Activated T-cell treated with anti-CD3 and anti-CD28 coated beads for 1 hour (primary cell): Measurements from ENCODE around the gene SLC25A22.

Experiments used
- DNase-seq: peaks from one replicate; pipeline ENCODE4 v3.0.0-alpha.2; 2020; ENCODE audit warnings: low read depth

The SLC25A22 gene

DNA sequence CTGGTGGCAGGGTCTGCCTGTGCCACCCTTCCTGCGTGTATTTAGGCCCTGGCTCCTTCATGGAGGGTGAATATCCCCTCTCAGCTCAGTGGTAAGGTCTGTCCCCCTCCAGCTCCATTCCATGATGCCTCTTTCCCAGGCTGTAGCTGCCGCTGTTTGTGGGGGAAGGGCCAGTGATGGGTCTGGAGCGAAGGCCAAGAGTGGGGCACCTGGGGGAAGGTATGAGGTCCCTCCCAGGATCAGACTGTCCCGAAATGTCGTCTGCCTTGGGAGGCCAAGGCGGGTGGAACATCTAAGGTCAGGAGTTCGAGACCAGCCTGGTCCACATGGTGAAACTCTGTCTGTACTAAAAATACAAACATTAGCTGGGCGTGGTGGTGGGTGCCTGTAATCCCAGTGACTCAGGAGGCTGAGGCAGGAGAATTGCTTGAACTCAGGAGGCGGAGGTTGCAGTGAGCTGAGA is 35.8 kb upstream of the SLC25A22 start:
- DNase-seq = no peak

DNA sequence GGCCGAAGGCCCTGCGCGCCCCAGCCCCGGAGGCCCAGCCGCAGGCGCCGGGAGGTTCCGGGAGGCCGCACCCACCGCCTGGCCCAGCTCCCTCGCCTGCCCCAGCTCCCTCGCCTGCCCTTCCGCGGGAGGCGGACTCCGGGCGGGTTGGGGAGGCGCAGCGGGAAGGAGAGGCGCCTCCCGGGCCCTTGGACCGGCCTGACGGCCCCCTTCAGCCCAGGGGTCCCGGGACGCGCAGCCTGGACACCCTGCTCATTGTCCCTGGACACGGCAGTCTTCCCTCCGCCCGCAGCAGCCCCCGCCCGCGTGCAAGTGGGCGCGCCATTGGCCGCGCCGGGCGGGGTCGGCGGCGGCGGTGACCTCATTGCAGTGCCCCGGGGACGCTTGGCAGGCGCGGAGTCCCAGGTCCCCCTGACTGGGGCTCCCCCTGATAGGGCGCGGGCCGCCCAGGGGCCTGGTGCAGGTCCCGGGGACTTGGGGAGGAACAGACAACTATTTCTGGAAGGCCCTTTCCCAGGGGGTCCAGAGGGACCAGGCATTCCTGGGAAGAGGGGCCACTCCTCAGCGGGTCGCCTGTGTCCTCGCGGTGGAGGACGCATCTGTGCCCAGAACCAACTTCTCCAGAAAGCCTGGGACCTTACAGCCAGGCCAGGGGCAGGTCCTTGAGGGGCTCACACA is 35.2 kb upstream of the SLC25A22 start:
- no peak for DNase-seq

DNA sequence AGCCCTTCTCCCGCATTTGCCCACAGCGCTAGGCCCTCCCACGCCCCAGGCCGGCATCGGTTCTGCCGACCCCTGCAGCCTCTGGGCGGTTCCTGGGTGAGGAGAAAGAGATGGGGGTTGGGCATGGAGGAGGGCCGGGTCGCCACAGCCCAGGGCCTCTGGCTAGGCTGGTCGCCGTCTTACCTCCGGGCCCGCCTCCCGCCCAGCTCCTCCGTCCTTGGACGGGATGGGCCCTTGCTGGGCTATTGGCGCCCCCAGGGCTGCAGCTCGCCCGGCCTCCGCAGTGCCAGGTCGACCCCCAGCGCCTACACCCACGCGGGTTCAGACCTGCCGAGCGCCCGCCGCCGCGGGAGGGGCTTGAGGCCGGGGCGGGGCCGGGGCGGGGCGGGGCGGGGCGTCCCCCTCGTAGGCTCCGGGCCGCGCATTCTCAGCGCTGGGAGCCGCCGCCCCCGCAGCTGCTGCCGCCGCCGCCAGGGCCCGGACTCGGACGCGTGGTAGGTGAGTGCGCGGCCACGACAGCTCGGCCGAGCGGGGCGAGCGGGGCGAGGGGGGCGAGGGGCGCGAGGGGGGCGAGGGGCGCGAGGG is 34.5 kb upstream of the SLC25A22 start, which contains the start of gene CD151:
Gene CD151 (plus strand): TSS at position 424 of the 585 bp plus-strand sequence. CDS start 3,118 bp downstream, outside the sequence.
- peak; percentile 51 for DNase-seq

DNA sequence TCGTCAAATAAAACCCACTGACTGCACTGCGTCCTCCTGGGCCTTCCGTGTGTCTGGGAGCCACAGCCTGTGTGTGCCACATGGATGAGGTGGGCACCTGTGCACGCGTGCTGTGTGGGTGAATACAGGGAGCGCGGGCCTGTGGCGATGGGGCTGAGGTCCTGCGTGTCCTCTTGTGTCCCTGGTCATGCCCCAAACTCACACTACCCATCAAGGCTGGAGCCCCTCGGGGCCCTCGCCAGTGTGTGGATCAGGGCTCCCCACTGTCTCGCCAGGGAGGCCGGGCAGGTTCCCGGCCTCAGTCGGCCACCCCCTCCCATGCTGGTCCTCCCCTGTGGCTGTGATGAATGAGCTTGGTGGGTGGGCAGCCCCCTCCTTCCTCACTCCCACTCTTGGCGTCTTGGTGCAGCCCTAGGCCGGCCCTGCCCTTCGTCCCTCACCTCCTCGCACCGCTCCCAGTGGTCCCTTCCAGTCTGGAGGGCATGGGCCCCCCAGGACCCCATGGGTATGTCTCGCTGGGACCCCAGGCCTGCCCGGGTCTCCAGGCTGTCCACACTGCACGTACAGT is 34.0 kb upstream of the SLC25A22 start:
- DNase-seq = no peak

DNA sequence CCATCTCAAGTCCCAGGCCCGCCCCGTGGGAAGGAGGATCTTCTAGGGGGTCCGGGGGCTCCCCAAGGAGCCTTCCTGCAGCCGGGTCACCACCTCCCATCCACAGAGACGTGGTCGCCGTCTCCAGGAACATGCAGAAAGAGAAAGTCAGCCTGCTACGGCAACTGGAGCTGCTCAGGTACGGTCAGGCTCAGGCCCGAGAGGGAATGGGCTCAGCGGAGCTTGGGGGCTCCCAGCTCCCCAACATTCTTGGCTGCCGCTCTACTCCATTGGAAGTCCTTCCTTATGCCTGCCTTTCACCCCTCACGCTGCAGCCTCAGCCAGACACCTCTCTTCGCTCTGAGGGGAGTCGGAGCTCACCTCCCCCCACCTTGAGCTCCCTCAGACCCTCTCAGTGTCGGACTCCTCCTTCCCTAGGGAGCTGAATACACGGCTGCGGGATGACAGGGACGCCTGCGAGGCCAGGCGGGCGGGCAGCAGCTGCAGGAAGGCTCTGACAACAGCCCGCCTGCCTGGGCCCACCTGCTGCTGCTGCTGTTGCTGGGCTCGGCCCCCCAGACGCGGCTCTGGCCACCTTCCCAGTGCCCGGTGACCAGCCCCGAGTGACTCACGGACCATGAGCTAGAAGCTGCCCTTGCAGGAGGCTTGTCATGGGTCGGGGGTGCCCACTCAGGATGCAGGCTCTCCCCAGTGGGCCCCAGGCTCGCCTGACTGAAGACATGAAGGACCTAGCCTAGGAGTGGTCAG is 33.2 kb upstream of the SLC25A22 start:
- no peak for DNase-seq

DNA sequence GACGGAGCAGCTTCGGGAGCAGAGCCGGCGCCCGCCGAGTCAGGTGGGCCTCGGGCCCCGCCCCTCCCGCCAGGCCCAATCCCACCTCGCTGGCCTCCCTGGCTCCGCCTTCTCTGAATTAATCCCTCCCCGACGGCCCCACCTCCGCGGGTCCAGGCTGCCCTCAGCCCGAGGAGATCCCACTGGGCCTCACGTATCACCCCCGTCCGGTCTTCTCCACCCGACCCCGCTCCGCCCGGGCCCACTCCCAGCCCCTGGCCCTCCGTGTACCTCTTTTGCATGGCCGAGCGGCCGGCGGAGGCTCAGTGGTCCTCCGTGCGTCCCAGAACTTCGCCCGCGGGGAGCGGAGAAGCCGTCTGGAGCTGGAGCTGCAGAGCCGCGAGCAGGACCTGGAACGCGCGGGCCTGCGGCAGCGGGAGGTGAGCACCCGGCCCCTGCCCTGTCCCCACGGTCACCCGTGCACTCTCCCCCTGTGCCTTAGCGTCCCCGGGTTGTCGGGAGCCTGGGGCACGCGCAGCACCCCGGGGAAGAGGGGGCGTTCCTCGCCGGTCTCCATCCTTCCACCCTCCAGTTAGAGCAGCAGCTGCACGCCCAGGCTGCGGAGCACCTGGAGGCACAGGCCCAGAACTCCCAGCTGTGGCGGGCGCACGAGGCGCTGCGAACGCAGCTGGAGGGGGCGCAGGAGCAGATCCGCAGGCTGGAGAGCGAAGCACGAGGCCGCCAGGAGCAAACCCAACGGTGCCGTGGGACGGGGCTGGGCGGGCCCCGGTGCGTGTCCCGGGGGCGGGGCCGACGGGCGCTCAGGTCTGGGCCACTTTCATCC is 32.4 kb upstream of the SLC25A22 start:
- DNase-seq = peak; percentile 43

DNA sequence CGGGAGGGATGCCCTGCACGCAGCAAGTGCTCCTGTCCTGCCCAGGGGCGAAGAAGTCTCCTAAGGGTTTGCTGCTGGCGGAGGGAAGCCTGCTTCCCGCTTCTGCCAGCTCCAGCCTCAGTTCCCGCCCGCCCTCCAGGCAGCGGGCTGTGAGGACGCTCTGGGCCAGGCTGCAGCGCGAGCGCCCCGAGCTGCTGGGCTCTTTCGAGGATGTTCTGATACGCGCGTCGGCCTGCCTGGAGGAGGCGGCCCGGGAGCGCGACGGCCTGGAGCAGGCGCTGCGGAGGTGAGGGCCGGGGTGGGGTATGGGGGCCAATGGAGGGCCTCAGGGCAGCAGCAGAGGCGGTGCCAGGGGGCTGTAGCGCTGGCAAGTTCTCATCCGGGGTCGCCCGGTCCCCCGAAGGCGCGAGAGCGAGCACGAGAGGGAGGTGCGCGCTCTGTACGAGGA is 31.8 kb upstream of the SLC25A22 start:
- DNase-seq = no peak

DNA sequence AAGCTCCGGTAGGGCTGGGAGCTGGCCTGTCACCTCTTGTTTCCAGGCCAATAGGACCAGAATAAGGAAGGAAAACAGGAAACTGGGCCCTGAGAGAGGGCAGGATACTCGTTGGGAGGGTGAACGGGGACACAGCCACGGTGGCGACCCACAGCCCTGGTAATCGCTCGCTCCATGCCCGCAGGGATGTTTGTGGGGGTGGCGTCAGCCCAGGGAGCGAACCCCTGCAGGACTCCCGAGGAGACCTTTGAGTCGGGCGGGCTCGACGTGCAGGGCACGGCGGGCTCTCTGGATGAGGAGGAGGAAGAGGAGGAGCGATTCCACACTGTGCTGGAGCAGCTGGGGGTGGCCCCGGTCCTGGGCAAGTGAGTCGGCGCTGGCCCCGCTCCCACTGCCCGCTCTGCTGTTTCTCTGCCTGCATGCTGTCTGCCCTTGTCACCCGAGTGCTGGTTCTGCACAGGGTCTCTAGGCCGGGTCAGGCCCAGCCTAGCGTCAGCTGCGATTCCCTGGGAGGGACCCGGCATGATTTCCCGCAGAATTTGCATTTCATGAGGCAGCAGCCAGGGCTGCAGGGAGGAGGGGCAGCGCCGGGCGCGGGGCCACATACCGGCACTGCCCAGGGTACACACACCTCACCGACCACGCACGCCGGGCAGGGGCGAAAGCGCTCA is 31.2 kb upstream of the SLC25A22 start:
- DNase-seq = no peak

DNA sequence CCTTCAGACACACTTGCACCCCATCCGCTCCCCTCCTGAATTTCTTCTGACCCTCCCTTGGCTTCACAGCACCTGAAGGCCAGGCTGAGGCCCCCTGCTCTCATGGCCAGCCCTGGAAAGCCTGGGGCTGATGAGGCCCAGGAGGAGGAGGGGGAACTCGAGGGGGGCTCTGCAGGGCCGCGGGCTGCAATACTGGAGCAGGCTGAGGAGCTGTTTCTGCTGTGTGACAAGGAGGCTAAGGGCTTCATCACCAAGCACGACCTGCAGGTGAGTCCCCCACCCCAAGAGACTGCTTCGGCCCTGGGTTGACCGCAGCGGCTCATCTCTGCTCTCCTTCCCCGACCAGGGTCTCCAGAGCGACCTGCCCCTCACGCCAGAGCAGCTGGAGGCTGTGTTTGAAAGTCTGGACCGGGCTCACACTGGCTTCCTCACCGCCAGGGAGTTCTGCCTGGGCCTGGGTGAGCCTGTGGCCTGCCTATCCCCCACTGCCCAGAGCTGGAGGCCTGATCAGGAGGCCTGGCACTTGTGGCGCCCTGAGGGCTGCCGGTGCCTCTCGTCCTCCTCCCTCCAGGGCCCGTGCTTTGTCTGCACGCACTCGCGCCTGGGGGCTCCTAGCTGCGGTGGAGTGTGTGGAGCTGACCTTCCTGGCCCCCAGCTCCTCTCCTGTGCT is 30.6 kb upstream of the SLC25A22 start:
- no peak for DNase-seq

DNA sequence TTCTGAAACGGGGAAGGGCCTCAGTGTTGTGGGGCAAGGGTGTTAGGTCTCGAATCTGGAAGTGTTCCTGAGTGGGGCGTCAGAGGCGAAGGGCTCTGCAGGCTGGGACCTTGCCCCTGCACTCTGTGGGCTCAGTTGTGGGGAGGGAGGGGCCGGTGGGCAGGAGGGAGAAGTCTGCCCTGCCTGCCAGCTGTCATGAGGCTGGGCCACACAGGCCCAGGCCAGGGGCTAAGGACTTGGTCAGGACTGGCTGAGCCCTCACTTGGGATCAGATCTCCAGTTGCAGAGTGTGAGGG is 29.8 kb upstream of the SLC25A22 start, which contains the start of gene CRACR2B:
Gene CRACR2B (plus strand): TSS at position 23 of the 296 bp plus-strand sequence. CDS start 689 bp downstream, outside the sequence.
- no peak for DNase-seq

DNA sequence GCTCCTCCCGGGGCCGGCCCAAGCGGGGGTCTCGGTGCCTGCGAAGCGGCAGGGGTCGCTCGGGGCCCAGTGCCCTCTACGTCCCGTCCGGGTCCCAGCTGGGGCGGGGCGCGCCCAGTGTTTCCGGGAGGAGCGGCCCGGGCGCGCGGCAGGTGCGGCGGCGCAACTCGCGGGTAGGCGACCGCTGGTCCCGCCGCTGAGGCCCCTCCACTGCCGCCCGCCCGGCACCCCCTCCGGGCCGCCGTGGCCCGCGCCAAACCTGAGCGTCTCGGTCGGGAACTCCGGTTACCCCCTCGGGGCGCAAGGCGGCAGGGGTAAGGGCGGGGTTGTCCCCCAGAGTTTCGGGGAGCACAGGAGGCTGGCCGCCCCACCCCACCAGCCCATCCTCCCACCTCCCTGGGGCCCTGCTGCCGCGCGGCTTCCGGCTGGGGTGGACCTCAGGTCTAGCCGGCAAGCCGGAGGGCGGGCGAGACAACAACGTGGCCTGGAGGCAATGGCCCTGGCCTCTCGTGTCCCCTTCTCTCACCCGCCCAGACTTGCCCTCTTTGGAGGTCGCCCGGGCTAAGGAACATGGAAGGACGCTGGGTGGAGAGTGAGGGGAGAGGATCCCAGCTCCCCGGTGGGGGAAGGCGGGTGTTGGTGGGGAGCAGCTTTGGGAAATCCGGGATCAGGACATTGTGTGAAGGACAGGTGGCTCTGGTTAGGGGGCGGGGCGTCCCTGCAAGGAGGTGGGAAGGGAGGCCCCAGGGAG is 29.2 kb upstream of the SLC25A22 start:
- DNase-seq = no peak

DNA sequence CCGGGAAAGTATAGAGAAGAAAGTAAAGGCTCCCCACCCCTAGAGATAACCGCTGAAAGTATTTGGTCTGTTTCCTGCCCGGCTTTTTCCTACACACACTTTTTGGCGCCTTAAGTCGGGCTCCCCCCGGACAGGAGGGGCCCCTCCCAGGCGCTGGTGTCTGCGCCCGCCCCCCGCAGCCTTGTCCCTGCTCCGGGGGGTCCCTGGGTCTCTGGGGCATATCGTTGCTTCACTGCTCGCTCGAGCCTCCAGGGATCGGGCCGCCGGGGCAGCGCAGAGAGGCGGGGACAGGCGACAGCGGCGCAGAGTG is 28.7 kb upstream of the SLC25A22 start:
- no peak for DNase-seq

DNA sequence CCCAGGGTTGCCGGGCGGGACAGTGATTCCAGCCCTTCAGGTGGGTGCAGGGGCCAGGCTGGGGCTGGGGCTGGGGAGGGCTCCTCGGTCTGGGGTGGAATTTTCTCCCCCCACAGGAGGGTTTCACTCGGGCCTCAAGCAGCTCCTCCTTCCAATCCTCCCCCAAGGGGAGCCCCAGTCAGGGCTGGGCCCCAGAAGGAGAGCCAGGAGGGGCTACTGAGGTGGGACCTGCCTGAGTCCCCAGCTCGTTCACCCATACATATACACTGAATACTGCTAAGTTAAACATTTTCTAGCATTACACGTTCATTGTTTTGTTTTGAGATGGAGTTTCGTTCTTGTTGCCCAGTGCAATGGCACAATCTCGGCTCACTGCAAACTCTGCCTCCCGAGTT is 28.1 kb upstream of the SLC25A22 start:
- no peak for DNase-seq

DNA sequence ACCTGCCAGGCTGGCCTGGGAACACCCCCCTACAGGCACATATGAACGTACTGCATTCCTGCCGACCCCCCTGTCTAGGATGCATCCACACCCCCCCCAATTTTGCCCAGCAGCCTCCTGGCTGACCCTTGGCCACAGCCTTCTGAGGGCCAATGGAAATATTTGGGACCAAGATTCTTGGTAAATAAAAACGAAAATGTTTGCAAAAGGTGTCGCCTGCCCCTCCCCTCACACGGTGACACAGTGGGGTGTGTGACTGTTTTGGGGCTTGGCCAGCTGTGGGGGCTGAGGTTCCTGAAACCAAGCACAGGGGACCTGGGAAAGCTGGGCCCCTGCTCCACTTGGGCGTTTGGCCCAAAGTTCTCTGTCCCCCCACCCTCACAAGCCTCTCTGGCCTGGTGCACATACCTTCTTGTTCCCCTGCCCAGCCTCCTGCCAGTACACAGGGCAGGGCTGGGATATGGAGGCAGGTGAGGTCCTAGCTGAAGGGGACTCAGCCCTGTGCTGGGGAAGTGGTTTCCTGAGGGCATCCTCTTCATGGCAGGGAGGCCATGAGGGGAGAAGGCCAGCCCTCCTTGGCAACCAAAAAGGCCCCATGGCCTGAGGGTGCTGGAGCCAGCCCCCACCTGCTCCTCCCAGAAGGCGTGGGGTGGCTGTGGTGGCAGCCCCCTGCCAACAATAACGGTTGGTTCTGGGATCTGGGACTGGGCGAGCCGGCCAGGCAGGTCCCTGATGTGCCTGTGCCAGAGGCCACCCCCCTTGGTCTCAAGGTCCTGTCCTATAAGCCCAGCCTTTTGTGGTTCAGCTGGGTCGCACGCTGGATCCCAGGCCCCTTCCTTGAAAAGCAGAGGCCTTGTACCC is 27.5 kb upstream of the SLC25A22 start:
- DNase-seq = no peak

DNA sequence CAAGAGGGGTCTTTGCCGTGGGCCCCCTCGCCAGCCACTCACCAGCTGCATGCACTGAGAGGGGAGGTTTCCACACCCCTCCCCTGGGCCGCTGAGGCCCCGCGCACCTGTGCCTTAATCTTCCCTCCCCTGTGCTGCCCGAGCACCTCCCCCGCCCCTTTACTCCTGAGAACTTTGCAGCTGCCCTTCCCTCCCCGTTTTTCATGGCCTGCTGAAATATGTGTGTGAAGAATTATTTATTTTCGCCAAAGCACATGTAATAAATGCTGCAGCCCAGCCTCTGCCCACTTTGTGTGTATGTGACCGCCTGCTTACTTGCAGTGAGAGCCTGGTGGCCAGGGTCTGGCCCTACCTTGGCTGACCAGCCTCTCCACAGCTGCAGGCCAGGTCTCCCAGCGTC is 26.9 kb upstream of the SLC25A22 start:
- DNase-seq = no peak

DNA sequence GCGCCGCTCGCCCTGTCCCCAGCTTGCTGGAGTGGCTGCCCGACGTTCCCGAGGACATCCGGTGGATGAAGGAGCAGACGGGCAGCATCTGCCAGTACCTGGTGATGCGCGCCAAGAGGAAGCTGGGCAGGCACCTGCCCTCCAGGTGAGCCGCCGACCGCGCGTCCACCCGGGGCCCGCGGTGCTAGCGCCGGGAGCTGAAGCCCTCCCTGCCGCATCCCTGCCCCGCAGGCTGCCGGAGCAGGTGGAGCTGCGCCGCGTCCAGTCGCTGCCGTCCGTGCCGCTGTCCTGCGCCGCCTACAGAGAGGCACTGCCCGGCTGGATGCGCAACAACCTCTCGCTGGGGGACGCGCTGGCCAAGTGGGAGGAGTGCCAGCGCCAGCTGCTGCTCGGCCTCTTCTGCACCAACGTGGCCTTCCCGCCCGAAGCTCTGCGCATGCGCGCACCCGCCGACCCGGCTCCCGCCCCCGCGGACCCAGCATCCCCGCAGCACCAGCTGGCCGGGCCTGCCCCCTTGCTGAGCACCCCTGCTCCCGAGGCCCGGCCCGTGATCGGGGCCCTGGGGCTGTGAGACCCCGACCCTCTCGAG is 26.3 kb upstream of the SLC25A22 start:
- DNase-seq = no peak

DNA sequence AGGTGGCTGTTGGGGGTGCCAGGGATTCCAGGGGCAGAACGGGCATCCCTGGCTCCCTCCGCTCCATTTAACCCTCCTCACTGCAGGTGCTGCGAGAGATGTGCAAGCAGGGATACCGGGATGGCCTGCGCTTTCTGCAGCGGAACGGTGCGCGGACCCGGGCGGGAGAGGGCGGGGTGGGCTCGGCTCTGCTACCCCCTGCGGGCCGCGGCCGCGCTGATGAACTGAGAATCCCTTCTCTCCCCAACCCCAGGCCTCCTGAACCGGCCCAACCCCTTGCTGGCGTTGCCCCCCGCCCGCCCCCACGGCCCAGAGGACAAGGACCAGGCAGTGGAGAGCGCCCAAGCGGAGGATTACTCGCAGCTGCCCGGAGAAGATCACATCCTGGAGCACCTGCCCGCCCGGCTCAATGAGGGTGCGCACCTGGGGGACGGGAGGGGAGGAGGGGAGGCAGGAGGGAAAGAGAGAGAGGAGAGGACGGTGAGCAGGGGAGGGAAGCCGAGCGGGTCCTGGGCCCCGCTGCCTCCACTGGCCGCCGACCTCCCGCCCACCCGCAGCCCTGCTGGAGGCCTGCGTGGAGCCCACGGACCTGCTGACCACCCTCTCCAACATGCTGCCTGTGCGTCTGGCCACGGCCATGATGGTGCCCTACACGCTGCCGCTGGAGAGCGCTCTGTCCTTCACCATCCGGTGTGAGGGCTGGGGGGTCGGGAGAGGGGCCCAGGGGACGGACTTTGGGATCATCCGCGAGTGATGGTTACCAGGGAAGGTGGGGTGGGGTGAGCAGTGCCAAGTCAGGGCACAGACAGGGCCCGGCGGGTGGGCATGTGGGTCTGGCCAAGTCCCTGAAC is 25.6 kb upstream of the SLC25A22 start:
- no peak for DNase-seq
